HG02870 (cell line): ENCODE results near the gene EPB41L2.
A peak's percentile ranks its signal among the peaks of the same experiment; 100 is the strongest.
"Not testable (repeated sequence)": the region's sequence is repeated elsewhere in the genome, so short reads cannot be mapped to it uniquely, and the experiment has no call there.

Experiments used
- ATAC-seq: cut with Tn5 transposase; IDR thresholded peaks from one replicate; pipeline ENCODE4 v1.9.1; 2021; ENCODE audit warnings: mild to moderate bottlenecking, moderate library complexity; ENCODE audit not compliant: unreplicated experiment

Gene EPB41L2

DNA sequence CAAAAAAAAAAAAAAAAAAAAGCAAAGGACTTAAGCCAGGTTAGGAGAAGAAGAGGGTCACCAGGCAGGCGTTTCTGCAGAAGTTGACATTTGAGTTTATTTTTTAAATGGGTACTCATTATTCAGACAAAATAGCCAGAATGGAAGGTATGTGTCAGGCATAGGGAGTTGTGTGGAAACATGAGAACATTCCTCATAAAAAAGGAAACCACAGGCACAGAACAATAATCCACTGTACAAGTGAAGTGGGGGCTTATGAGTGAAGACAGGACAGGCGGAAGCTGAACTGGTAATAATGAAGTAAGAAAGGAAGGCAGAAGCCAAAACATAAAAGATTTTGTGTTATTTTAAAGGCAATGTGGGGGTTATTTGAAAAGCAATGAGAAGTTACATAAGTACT is 104.6 kb downstream of the EPB41L2 start:
- ATAC-seq: no peak

- no peak for ATAC-seq
Observed at GRCh38 chr6:130955755-130956154, 107.3 kb downstream of the EPB41L2 start.

- ATAC-seq: no peak
Observed at GRCh38 chr6:130949553-130949952, 113.5 kb downstream of the EPB41L2 start.

- ATAC-seq: no peak
Observed at GRCh38 chr6:130947464-130947863, 115.6 kb downstream of the EPB41L2 start.

GRCh38 chr6:130946076-130946475 is 117.0 kb downstream of the EPB41L2 start:
- no peak for ATAC-seq

DNA sequence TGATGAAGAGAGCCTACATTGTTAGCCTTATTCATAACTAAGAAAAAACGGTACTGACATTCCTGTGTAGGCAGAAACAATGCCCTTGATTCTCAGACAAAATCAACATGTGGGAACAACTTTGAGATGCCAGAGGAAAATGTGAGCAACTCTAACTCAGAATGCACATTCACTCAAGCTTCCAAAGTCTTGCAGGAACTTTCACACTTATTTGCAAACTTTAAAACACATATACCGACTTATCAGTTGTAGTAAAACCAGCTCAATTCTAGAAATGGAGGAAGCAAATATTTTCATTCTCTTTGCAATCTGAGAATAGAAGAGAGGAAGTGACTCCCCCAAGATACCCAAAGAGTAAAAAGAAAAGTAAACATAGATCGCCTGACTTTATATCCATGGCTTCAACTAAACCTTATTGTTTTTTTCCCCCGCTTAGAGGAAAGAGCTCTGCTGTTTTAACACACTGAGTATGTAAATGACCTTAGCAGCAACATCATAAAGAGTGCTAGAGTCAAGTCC is 117.6 kb downstream of the EPB41L2 start:
- peak; percentile 44 for ATAC-seq

- ATAC-seq: no peak
Observed at GRCh38 chr6:130944486-130944885, 118.6 kb downstream of the EPB41L2 start.

DNA sequence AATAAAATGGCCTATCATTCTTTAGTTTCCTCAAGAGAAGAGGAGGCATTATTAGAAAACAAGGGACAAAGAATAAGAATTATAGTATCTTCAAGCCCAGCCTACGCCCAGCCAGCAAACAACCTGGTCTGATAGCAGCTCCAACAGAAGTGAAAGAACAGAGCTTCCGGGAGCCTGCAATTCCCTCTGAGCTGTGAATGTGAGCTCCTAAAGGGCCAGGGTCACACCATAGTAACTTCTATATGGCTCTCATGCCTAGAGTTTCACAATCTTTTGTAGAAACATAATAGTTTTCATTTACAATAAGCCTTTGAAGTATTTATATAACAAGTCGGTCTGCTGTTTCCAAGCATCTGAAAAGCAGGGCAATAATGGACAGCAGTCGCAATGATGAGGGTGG is 119.3 kb downstream of the EPB41L2 start:
- no peak for ATAC-seq

DNA sequence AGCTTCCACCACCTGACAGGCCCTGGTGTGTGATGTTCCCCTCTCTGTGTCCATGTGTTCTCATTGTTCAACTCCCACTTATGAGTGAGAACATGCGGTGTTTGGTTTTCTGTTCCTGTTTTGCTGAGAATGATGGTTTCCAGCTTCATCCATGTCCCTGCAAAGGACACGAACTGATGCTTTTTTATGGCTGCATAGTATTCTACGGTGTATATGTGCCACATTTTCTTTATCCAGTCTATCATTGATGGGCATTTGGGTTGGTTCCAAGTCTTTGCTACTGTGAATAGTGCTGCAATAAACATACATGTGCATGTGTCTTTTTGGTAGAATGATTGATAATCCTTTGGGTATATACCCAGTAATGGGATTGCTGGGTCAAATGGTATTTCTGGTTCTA is 120.3 kb downstream of the EPB41L2 start:
- not testable (repeated sequence) for ATAC-seq

DNA sequence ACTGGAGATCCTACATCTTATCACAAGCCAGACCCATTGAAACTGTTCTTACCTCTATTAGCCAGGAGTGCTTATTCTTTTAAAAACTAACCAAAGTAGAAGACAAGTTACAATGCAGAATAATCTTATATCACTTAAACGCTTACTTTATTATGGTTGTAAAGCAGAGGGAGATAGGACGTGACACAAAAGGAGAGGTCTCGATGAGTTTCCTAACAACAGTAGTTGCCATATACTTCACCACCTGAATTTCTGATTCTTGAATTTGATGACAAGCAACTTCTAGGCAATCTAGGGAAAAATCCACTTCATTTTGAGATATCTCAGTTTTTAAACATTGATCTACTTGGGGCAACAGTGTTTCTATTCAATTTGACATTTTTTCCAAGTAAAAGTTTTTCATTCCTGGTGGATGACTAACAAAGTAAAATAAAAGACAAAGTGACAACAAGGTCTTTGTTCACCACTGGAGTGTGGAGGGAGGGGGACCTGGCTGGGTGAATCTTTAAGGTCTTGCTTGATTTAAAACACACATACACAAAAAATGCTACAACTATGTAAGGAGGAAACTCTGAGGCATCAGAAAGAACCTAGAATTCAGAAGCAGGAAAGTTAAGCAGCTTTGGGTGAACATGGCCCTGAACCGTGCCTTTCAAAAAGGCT is 125.0 kb downstream of the EPB41L2 start:
- no peak for ATAC-seq

GRCh38 chr6:130936933-130937332 is 126.1 kb downstream of the EPB41L2 start:
- no peak for ATAC-seq

DNA sequence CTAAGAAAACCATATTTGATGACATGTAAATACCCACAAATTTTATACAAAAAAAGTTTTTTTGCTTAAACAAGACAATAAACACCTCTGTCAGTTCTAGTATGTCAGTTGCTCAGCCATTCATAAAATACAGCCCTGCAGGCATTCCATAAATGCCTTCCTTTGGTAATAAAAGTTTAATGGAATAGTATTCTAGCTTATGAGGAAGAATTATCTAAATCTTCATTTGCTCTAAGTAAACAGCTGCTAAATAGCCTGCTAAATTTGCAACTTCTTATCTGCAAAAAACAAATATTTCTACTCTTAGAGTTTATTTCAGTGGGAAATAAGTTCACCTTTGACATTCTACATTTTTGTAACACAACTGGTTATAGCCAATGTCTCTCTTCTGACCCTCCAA is 127.1 kb downstream of the EPB41L2 start:
- ATAC-seq: no peak

DNA sequence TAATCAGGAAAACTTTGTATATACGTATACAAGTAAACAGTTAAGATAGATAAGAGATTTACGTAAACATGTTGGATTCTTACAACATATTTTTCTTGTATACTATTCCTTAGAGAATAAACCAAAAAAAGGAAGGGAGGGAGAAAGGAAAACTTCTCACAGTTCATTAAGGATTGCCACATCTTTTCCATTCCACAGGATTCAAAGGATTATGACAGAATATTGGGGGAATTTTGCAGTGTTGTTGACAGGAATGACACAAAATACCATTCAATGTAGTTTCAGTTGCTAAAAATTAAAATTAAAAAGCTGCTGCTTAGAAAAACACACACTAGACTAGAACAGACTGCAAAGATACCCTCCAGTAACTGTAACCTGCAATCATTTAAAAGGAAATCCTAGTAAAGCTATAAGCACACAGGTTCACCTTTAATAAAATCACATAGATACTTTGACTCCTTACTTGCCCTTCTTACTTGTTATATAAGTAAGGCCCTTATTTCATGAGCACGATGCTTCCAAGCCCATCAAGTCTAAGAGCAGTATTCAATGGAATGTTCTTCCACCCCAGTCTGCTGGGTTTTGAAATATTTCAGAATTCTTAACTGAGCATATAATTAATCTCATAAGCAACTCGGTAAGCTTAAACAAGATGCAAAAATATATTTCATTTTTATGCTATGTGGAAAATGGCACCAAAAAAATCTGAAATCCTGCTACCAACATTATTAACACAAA is 128.0 kb downstream of the EPB41L2 start:
- ATAC-seq: no peak

DNA sequence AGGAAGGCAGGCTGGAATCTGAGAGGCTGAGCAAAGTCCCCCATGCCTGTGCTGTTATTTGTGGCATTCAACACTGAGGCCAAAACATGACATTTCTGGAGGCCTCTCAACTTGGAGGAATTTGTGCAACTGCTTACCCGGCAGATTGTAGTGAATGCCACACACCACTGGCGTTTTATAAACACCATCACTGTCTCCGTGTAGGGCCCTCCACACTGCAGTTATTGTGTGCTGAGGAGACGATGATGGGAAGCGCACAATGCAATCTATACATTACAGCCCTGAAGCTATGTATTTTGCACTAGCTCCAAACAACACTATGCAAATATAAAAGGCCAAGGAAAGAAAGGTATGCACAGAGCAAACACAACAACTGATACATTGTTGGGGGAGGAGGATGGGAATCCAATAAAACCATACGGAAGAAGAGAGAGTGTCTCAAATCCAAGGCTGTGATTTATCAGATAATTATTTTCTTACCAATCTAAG is 129.3 kb downstream of the EPB41L2 start:
- no peak for ATAC-seq

- ATAC-seq: no peak
Observed at GRCh38 chr6:130932921-130933320, 130.1 kb downstream of the EPB41L2 start.

- no peak for ATAC-seq
Observed at GRCh38 chr6:130932438-130932837, 130.6 kb downstream of the EPB41L2 start.

DNA sequence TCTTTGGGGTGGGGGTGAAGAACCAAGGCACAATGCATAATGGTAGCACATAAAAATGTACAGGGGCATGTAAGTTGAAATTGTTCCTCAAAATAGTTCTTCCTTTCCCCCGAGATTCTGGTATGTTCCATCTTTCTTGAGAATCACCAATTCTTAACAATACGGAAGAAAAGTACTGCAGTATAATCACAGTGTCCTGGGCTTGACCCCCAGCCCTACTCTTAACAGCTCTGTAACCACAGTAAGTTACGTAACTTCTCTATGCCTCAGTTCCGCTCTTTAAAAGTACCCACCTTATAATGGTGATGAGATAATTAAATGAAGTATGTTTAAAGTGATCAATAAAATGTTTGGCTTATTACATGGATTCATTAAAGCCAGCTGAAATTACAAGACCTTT is 131.4 kb downstream of the EPB41L2 start:
- ATAC-seq: no peak

- no peak for ATAC-seq
Observed at GRCh38 chr6:130929036-130929678, 133.9 kb downstream of the EPB41L2 start.

DNA sequence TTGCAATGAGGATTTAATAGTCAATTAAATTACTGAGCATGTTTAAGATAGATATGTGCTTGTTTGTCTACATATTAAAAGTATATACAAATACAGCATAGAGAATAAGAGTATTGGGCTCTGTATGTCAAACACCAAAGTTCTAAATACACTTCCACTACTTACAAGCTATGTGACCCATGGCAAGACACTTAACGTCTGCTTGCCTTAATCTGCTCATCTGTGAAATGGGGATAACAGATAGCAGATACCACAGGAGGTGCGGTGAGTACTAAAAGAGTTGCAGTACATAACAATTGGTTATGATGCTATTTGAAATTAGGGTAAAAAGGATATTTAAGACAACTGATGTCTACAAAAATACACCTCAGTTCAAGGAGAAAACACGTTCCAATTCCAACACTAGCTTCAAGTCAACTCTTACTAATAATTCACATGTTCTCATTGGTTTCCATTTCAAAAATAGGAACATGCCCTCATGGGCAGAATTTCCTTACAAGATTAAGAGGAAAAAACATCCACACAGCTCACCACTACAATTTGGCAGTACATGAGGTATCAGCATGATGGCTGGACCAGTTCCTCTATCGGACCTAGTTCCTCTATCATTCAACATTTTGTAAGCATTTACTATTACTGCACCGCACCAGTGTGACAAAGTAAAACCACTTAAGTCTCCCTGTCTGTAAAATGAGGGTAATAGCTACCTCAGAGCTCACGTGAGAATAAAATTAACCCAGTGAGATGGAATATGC is 134.7 kb downstream of the EPB41L2 start:
- ATAC-seq: no peak

DNA sequence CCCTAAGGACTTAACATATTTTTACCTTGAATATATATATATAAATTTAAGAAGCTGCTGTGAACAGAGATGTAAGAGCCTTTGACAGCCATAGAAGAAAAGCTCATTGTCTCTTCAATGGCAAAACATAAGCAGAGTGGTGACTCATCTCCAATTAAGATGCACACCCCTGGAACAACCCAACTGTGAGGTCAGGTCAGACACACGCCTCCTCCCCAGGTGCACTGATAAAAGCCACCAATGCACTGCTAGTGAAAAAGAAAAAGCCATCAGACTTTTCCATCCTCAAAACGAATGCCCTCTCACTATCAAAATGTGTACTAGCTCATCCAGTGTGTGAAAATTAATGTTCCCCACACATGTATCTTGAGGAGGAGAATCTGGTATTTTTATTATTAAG is 135.7 kb downstream of the EPB41L2 start:
- ATAC-seq: no peak

DNA sequence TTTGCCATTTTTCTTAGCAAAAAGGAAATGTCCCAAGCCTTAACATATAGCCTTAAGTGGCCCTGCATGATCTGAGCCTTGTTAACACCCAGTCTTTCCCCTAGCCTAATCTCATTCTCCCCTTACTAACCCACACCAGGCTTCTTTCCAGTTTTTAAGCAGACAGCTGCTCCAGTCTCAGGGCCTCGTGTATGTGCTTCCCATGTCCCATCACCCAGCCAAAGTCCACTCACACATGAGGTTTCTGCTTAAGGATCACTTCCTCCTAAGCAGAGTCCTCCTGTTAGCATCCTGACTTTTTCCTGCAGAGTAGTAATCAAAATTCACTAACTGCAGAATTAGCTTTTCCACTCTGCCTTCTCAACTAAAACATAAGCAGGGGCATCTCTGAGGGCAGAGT is 139.7 kb downstream of the EPB41L2 start:
- ATAC-seq: no peak
